Immature natural killer cell (primary cell): ENCODE results near the gene TMEM135. TPM values are rescaled to one million over a fixed set of nuclear protein-coding genes. Genes with fewer than 3 reads are reported as not detected.
A peak's percentile ranks its signal among the peaks of the same experiment; 100 is the strongest.

Experiments
- DNase-seq, 3 donors: peaks; one replicate each; pipeline ENCODE4 v3.0.0; 2022; ENCODE audit warnings: mixed read lengths in 1 of 3
- H3K27ac Mint-ChIP-seq, 6 donors: one replicate each; pipeline ENCODE4 v1.8.0; 2020; ENCODE audit warnings: mixed read lengths in 6 of 6, mild to moderate bottlenecking in 5 of 6, inconsistent platforms in 4 of 6, moderate library complexity in 3 of 6
- H3K27me3 Mint-ChIP-seq, 3 donors: one replicate each; pipeline ENCODE4 v1.8.0; 2020 to 2021; ENCODE audit warnings: low read depth in 3 of 3, mild to moderate bottlenecking in 3 of 3, mixed read lengths in 3 of 3, moderate library complexity in 3 of 3, inconsistent platforms in 1 of 3
- H3K36me3 Mint-ChIP-seq, 3 donors: one replicate each; pipeline ENCODE4 v1.8.0; 2020; ENCODE audit warnings: mixed read lengths in 3 of 3, inconsistent platforms in 2 of 3, mild to moderate bottlenecking in 2 of 3
- H3K4me1 Mint-ChIP-seq, 2 donors: one replicate each; pipeline ENCODE4 v1.8.0; 2020; ENCODE audit warnings: inconsistent platforms in 2 of 2, mild to moderate bottlenecking in 2 of 2, mixed read lengths in 2 of 2, moderate library complexity in 1 of 2
- H3K4me3 Mint-ChIP-seq, 5 donors: one replicate each; pipeline ENCODE4 v1.8.0; 2020; ENCODE audit warnings: mild to moderate bottlenecking in 5 of 5, mixed read lengths in 5 of 5, inconsistent platforms in 3 of 5, moderate library complexity in 3 of 5
- H3K9me3 Mint-ChIP-seq, 6 donors: one replicate each; pipeline ENCODE4 v1.8.0; 2020; ENCODE audit warnings: mild to moderate bottlenecking in 6 of 6, mixed read lengths in 6 of 6, inconsistent platforms in 4 of 6, moderate library complexity in 3 of 6
- polyA plus RNA-seq, 3 donors: library from polyadenylated mRNA; unstranded; fragments of 300-500 nt; fragmentation: Illumina TruSeq; gene quantifications; one replicate each; pipeline ENCODE4 v1.2.3, GENCODE V29; 2021

Gene TMEM135
- polyA plus RNA-seq, 3 donors from 2014 or later, result 7.3 to 20.2 (median 11.3) TPM

DNA sequence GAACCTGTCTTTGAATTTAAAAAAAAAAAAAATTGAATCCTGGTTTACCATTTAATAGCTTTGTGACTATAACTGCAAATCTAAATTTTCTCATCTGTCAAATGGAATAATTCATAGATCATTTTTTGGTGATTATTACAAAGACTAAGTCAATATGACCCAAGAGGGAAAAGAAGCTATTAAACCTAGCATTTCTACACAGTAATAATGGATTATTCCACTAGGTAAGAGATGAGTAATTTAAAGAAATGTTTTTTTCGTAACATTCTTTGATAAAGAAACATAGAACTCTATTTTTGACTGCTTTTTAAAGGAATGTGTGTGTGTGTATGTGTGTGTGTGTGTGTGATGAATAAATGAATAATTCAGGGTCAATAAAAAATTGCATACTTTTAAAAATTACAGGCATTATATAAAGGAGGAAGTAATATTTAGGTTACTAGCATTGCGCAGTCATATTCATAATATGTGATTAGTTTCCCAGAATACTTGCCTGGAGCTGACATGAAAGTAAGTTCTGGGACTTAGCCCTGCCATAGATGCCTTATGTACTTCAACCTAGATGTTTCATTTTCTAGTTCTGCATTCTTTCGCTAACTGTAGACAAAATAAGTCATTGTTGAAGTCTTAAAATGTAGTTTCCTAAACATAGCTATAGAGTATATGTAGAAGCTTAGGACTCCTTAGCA, 72.9 kb downstream of the TMEM135 start:
- peaks cover 3 to 15% of the 10 kb centered on the region in 2 donors for H3K4me1 Mint-ChIP-seq
- H3K36me3 Mint-ChIP-seq, result peaks cover 0 to 9% (median 0%) of the 10 kb centered on the region in 3 donors
- DNase-seq, result no peak
- H3K4me3 Mint-ChIP-seq, result no peak overlapping the region
- H3K27me3 Mint-ChIP-seq, result peaks cover 0 to 2% (median 0%) of the 10 kb centered on the region in 3 donors
- no peaks in the 10 kb centered on the region for H3K9me3 Mint-ChIP-seq
- no peak overlapping the region for H3K27ac Mint-ChIP-seq

- H3K36me3 Mint-ChIP-seq, result peaks cover 0 to 6% (median 2%) of the 10 kb centered on the region in 3 donors
- no peak for DNase-seq
- peaks cover 0 to 2% (median 0%) of the 10 kb centered on the region in 3 donors for H3K27me3 Mint-ChIP-seq
Observed at GRCh38 chr11:87114093-87114492, 76.4 kb downstream of the TMEM135 start.

DNA sequence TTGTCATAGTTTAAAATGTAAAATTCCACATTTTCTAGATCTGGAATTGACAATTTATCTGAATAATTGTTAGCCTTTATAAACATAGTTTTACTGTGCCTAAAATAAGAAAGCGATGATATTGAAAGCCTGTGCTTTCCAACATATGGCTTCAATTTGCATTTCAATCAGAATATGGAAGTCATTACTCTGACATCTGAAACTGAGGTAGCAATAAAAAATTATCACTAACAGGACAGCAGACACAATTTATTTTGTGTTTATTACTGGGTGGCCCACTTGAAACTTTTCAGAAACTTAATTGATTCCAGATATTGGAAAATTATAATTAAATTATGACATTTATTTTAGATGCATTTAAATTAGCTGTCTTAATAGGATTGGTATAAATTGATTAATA, 78.5 kb downstream of the TMEM135 start:
- no peak for DNase-seq
- H3K4me1 Mint-ChIP-seq, result peaks cover 9 to 16% of the 10 kb centered on the region in 2 donors
- H3K4me3 Mint-ChIP-seq, result no peak overlapping the region
- peaks cover 0 to 8% (median 2%) of the 10 kb centered on the region in 3 donors for H3K36me3 Mint-ChIP-seq
- H3K27ac Mint-ChIP-seq, result no peak overlapping the region
- H3K9me3 Mint-ChIP-seq, result no peaks in the 10 kb centered on the region
- no peaks in the 10 kb centered on the region for H3K27me3 Mint-ChIP-seq

More at GRCh38 chr11:87114093-87114492, 76.4 kb downstream of the TMEM135 start:
- H3K4me3 Mint-ChIP-seq, result no peak overlapping the region
- no peaks in the 10 kb centered on the region for H3K9me3 Mint-ChIP-seq
- H3K27ac Mint-ChIP-seq, result no peak overlapping the region
- peaks cover 7 to 14% of the 10 kb centered on the region in 2 donors for H3K4me1 Mint-ChIP-seq

GRCh38 chr11:87120937-87121336, 83.2 kb downstream of the TMEM135 start:
- Mint-ChIP-seq H3K36me3 (peaks cover 0 to 8% (median 2%) of the 10 kb centered on the region in 3 donors), H3K27me3 (no peaks in the 10 kb centered on the region), H3K27ac (no peak overlapping the region), H3K9me3 (no peaks in the 10 kb centered on the region), H3K4me1 (peaks cover 9 to 16% of the 10 kb centered on the region in 2 donors), H3K4me3 (no peak overlapping the region)
- DNase-seq, result no peak

DNA sequence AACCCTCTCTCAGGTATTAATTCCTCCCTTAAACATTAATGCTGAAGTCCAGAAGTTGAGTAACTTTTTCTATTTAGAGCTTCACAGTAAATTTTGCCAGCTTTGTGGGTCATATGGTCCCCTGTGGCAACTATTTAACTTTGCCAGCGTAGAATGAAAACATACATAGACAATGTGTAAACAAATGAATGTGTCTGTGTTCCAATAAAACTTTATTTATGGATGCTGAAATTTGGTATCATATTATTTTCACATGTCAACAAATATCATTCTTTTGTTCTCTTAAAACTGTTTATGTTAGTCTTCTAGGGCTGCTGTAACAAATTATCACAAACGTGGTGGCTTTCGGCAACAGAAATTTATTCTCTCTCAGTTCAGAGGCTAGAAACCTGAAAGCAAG, 85.1 kb downstream of the TMEM135 start:
- Mint-ChIP-seq H3K9me3 (no peaks in the 10 kb centered on the region), H3K27ac (no peak overlapping the region), H3K4me1 (peaks cover 12 to 25% of the 10 kb centered on the region in 2 donors), H3K4me3 (no peak overlapping the region), H3K36me3 (peaks cover 0 to 4% (median 0%) of the 10 kb centered on the region in 3 donors), H3K27me3 (no peaks in the 10 kb centered on the region)
- no peak for DNase-seq

GRCh38 chr11:87125257-87125656, 87.5 kb downstream of the TMEM135 start:
- Mint-ChIP-seq H3K4me3 (no peak overlapping the region), H3K27ac (no peak overlapping the region), H3K4me1 (peaks cover 7 to 23% of the 10 kb centered on the region in 2 donors), H3K36me3 (no peaks in the 10 kb centered on the region), H3K9me3 (no peaks in the 10 kb centered on the region), H3K27me3 (no peaks in the 10 kb centered on the region)
- DNase-seq, result no peak

GRCh38 chr11:87127101-87127500, 89.4 kb downstream of the TMEM135 start:
- Mint-ChIP-seq H3K27me3 (no peaks in the 10 kb centered on the region), H3K9me3 (no peaks in the 10 kb centered on the region), H3K27ac (no peak overlapping the region), H3K4me1 (peaks cover 7 to 23% of the 10 kb centered on the region in 2 donors), H3K4me3 (no peak overlapping the region), H3K36me3 (no peaks in the 10 kb centered on the region)
- no peak for DNase-seq

DNA sequence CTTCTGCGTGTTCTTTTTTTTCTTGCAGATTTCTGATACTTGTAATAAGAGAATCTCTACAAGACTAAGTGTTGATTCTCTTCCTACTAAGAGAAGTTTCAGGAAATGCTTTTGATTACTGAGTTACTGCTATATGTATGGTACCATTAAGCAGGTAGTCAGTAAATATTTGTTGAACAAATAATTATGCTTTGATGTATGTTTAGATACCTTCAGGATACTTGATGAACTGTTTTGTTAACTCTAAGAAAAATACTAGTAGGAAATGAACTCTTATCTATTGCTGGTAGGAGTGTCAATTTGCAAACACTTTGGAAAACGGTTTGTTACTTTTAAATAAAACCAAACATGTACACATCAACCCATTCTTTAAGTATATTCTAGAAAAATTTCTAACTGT, 90.6 kb downstream of the TMEM135 start:
- H3K36me3 Mint-ChIP-seq, result no peaks in the 10 kb centered on the region
- no peak overlapping the region for H3K27ac Mint-ChIP-seq
- H3K27me3 Mint-ChIP-seq, result no peaks in the 10 kb centered on the region
- no peak for DNase-seq
- no peak overlapping the region for H3K4me3 Mint-ChIP-seq
- H3K4me1 Mint-ChIP-seq, result peaks cover 7 to 23% of the 10 kb centered on the region in 2 donors
- H3K9me3 Mint-ChIP-seq, result no peaks in the 10 kb centered on the region

DNA sequence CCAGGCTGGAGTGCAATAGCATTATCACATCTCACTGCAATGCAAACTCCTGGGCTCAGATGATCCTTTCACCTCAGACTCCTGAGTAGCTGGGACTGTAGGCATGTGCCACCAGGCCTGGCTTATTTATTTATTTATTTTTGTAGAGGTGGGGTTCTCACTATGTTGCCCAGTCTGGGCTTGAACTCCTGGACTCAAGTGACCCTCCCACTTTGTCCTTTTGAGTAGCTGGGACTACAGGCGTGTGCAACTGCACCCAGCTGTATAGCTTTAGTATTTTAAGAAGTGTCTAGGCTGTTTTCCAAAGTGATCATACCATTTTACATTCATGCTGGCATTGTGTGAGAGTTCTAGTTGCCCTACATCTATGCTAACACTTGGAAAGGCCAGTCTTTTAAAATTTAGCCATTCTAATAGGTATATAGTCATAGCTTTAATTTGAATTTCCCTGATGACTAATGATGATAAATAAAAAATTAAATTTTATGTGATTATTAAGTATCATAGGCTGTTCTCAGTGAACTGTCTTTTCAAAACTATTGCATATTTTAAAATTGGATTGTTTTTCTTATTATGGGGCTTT, 96.9 kb downstream of the TMEM135 start:
- Mint-ChIP-seq H3K36me3 (peaks cover 12 to 14% (median 13%) of the 10 kb centered on the region in 3 donors), H3K27me3 (no peaks in the 10 kb centered on the region), H3K4me1 (peaks cover 1 to 7% of the 10 kb centered on the region in 2 donors), H3K9me3 (peaks cover 0 to 9% (median 3%) of the 10 kb centered on the region in 6 donors), H3K4me3 (no peak overlapping the region), H3K27ac (no peak overlapping the region)
- DNase-seq, result no peak

- Mint-ChIP-seq H3K27me3 (no peaks in the 10 kb centered on the region), H3K4me1 (peaks cover 1 to 8% of the 10 kb centered on the region in 2 donors), H3K9me3 (peaks cover 0 to 10% (median 3%) of the 10 kb centered on the region in 6 donors), H3K27ac (no peak overlapping the region), H3K4me3 (no peak overlapping the region), H3K36me3 (peaks cover 19 to 21% (median 20%) of the 10 kb centered on the region in 3 donors)
- DNase-seq, result no peak
Observed at GRCh38 chr11:87136236-87136635, 98.5 kb downstream of the TMEM135 start.

- H3K9me3 Mint-ChIP-seq, result peaks cover 0 to 10% (median 3%) of the 10 kb centered on the region in 6 donors
- peaks cover 2 to 20% of the 10 kb centered on the region in 2 donors for H3K4me1 Mint-ChIP-seq
- no peak overlapping the region for H3K27ac Mint-ChIP-seq
- H3K27me3 Mint-ChIP-seq, result no peaks in the 10 kb centered on the region
- H3K36me3 Mint-ChIP-seq, result peaks cover 19 to 21% (median 20%) of the 10 kb centered on the region in 3 donors
- no peak overlapping the region for H3K4me3 Mint-ChIP-seq
- no peak for DNase-seq
Observed at GRCh38 chr11:87137711-87138110, 100.0 kb downstream of the TMEM135 start.

DNA sequence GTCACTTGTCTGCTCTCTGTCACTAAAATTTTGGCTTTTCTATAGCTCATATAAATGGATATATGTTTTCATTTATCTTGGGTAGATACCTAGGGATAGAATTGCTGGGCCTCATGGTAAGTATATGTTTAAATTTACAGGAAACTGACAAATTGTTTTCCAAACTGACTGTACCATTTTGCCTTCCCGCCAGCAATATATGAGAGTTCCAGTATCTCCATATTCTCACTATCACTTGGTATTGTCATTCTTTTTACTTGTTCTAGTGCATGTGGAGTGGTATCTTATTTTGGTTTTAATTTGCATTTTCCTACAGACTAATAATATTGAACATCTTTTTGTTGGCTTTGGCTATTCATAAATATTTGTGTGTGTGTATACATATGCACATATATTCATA, 101.7 kb downstream of the TMEM135 start:
- Mint-ChIP-seq H3K4me1 (peaks cover 5 to 37% of the 10 kb centered on the region in 2 donors), H3K36me3 (peaks cover 19 to 21% (median 20%) of the 10 kb centered on the region in 3 donors)
- DNase-seq, result no peak

DNA sequence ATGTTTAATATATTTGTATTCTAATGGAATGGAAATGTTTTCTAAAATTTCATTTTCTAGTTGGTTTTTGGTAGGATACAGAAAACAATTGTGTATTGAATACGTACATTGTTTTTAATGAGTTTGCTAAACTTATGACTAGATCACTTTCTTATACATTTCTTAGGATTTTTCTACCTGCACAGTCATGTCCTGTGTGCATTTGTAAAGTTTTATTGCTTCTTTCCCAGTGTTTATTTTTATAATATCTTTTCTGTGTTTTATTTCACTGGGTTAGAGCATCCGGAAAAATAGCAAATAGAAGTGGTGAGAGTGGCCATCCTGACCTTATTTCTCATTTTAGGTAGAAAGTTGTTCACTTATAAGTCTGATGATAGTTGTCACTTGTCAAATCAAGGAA, 103.6 kb downstream of the TMEM135 start:
- DNase-seq, result no peak
- Mint-ChIP-seq H3K36me3 (peaks cover 19 to 21% (median 20%) of the 10 kb centered on the region in 3 donors), H3K27ac (no peak overlapping the region), H3K4me3 (no peak overlapping the region), H3K4me1 (peaks cover 18 to 54% of the 10 kb centered on the region in 2 donors), H3K27me3 (no peaks in the 10 kb centered on the region), H3K9me3 (peaks cover 0 to 10% (median 3%) of the 10 kb centered on the region in 6 donors)

More for the DNA sequence above, 101.7 kb downstream of the TMEM135 start:
- H3K27me3 Mint-ChIP-seq, result no peaks in the 10 kb centered on the region
- H3K4me3 Mint-ChIP-seq, result no peak overlapping the region
- peaks cover 0 to 10% (median 3%) of the 10 kb centered on the region in 6 donors for H3K9me3 Mint-ChIP-seq
- no peak overlapping the region for H3K27ac Mint-ChIP-seq

DNA sequence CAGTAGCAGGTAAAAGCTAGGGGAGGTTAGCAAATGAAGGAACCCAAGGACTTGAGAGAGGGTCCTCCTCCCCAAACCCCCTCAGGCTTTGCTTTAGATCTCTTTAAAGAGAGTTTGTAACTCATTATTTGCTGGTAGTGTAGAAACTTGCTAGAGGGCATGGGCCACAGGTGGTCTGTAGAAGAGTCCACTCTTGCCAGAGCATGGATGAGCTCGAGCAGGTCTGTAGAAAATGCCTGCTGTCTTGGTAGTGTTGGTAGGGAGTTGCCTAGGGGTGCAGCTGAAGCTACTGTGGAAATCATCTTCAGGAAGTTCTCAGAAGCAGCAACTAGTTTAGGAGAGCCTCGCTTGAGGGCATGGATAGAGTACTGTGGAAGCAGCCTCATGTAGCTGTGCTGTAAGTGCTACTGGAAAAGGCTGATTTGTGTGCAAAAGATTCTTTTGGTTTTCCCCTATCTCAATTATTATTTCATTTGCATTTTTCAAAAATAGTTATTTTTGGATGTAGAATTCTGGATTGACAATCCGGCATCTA, 104.3 kb downstream of the TMEM135 start:
- Mint-ChIP-seq H3K27me3 (no peaks in the 10 kb centered on the region), H3K27ac (peak overlapping the region in 1 of 6 donors; percentile 4), H3K4me1 (peaks cover 18 to 52% of the 10 kb centered on the region in 2 donors), H3K9me3 (peaks cover 0 to 10% (median 3%) of the 10 kb centered on the region in 6 donors), H3K36me3 (peaks cover 19 to 21% (median 20%) of the 10 kb centered on the region in 3 donors), H3K4me3 (no peak overlapping the region)
- DNase-seq, result no peak
